ENCODE results near the gene BICRAL. TPM values are rescaled to one million over a fixed set of nuclear protein-coding genes. Genes with fewer than 3 reads are reported as not detected.
A peak's percentile ranks its signal among the peaks of the same experiment; 100 is the strongest.

BICRAL gene
- total RNA-seq, 1 experiment from 2014 or later: 9.7 TPM

GRCh38 chr6:42890311-42891198, 108.7 kb downstream of the BICRAL start (continued):
- peak; percentile 94; the same call in 1 of the 2 replicates for TF ChIP-seq ESRRA (CRISPR knock-in tag; IDR thresholded peaks at IDR 0.05; ENCODE audit: borderline replicate concordance)
- peak; percentile 98 for TF ChIP-seq HMGXB4 (CRISPR knock-in tag; IDR thresholded peaks at IDR 0.05)
- TF ChIP-seq, protein P1, sequence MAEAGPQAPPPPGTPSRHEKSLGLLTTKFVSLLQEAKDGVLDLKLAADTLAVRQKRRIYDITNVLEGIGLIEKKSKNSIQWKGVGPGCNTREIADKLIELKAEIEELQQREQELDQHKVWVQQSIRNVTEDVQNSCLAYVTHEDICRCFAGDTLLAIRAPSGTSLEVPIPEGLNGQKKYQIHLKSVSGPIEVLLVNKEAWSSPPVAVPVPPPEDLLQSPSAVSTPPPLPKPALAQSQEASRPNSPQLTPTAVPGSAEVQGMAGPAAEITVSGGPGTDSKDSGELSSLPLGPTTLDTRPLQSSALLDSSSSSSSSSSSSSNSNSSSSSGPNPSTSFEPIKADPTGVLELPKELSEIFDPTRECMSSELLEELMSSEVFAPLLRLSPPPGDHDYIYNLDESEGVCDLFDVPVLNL (CRISPR knock-in tag; IDR thresholded peaks at IDR 0.05; ENCODE audit: borderline replicate concordance, low read depth): 0 out of 2 replicates have a peak, but pooled peaks have one; percentile 54
- TF ChIP-seq MXD4 (CRISPR knock-in tag; IDR thresholded peaks at IDR 0.05; ENCODE audit: borderline replicate concordance): no peak
- TF ChIP-seq ZNF416 (CRISPR knock-in tag; IDR thresholded peaks at IDR 0.05): peak; percentile 98
- peak; percentile 96 for TF ChIP-seq EMX1 (CRISPR knock-in tag; IDR thresholded peaks at IDR 0.05)
- TF ChIP-seq, protein P2, sequence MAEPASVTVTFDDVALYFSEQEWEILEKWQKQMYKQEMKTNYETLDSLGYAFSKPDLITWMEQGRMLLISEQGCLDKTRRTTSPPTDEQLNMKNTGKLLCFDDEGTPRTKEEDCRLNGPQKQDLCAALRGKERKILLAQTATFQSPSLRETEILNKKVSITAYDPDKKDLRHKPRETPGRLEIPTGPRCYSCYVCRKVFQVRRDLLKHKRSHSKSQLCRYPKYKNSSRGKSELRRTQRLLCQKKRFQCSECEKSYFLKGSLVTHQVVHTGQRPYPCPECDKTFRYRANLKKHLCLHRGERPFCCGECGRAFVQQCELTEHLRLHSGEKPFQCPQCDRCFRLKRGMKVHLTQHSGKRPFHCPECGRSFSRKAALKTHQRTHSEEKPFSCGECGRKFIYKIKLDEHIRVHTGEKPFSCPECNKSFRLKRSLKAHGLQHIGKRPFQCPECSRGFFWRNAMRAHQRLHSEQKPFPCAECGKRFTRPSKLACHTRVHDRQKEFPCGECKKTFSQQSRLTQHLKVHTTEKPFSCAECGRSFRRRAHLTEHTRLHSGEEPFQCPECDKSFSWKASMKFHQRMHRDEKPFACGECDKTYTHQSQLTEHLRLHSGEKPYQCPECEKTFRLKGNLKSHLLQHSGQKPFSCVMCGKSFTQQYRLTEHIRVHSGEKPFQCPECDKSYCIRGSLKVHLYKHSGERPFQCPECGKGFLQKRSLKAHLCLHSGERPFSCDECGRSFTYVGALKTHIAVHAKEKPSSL (CRISPR knock-in tag; conservative IDR thresholded peaks at IDR 0.05): peak; percentile 82
- peak; percentile 74 for TF ChIP-seq TEAD1 (CRISPR knock-in tag; IDR thresholded peaks at IDR 0.05)
- peak; percentile 96 for TF ChIP-seq MYBL2 (CRISPR knock-in tag; IDR thresholded peaks at IDR 0.05)
- TF ChIP-seq, protein P3, sequence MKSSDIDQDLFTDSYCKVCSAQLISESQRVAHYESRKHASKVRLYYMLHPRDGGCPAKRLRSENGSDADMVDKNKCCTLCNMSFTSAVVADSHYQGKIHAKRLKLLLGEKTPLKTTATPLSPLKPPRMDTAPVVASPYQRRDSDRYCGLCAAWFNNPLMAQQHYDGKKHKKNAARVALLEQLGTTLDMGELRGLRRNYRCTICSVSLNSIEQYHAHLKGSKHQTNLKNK (CRISPR knock-in tag; IDR thresholded peaks at IDR 0.05): peak; percentile 87
- TF ChIP-seq, protein P4, sequence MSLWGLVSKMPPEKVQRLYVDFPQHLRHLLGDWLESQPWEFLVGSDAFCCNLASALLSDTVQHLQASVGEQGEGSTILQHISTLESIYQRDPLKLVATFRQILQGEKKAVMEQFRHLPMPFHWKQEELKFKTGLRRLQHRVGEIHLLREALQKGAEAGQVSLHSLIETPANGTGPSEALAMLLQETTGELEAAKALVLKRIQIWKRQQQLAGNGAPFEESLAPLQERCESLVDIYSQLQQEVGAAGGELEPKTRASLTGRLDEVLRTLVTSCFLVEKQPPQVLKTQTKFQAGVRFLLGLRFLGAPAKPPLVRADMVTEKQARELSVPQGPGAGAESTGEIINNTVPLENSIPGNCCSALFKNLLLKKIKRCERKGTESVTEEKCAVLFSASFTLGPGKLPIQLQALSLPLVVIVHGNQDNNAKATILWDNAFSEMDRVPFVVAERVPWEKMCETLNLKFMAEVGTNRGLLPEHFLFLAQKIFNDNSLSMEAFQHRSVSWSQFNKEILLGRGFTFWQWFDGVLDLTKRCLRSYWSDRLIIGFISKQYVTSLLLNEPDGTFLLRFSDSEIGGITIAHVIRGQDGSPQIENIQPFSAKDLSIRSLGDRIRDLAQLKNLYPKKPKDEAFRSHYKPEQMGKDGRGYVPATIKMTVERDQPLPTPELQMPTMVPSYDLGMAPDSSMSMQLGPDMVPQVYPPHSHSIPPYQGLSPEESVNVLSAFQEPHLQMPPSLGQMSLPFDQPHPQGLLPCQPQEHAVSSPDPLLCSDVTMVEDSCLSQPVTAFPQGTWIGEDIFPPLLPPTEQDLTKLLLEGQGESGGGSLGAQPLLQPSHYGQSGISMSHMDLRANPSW (CRISPR knock-in tag; conservative IDR thresholded peaks at IDR 0.05; ENCODE audit: low read depth): peak; percentile 54; the same call in 1 of the 2 replicates
- peak; percentile 87; the same call in 1 of the 2 replicates for TF ChIP-seq TCF7 (CRISPR knock-in tag; IDR thresholded peaks at IDR 0.05; ENCODE audit: low read depth)
- TF ChIP-seq GABPB1 (CRISPR knock-in tag; IDR thresholded peaks at IDR 0.05): peak; percentile 86
- TF ChIP-seq NFATC4 (CRISPR knock-in tag; IDR thresholded peaks at IDR 0.05): peak; percentile 94
- 0 out of 2 replicates have a peak, but pooled peaks have one; percentile 72 for TF ChIP-seq JUN (CRISPR knock-in tag; IDR thresholded peaks at IDR 0.05)
- no peak for TF ChIP-seq ZNF423 (CRISPR knock-in tag; IDR thresholded peaks at IDR 0.05)
- TF ChIP-seq NR3C1 (CRISPR knock-in tag; conservative IDR thresholded peaks at IDR 0.05; ENCODE audit: low read depth): peak; percentile 90; the same call in 1 of the 2 replicates
- TF ChIP-seq, protein P5, sequence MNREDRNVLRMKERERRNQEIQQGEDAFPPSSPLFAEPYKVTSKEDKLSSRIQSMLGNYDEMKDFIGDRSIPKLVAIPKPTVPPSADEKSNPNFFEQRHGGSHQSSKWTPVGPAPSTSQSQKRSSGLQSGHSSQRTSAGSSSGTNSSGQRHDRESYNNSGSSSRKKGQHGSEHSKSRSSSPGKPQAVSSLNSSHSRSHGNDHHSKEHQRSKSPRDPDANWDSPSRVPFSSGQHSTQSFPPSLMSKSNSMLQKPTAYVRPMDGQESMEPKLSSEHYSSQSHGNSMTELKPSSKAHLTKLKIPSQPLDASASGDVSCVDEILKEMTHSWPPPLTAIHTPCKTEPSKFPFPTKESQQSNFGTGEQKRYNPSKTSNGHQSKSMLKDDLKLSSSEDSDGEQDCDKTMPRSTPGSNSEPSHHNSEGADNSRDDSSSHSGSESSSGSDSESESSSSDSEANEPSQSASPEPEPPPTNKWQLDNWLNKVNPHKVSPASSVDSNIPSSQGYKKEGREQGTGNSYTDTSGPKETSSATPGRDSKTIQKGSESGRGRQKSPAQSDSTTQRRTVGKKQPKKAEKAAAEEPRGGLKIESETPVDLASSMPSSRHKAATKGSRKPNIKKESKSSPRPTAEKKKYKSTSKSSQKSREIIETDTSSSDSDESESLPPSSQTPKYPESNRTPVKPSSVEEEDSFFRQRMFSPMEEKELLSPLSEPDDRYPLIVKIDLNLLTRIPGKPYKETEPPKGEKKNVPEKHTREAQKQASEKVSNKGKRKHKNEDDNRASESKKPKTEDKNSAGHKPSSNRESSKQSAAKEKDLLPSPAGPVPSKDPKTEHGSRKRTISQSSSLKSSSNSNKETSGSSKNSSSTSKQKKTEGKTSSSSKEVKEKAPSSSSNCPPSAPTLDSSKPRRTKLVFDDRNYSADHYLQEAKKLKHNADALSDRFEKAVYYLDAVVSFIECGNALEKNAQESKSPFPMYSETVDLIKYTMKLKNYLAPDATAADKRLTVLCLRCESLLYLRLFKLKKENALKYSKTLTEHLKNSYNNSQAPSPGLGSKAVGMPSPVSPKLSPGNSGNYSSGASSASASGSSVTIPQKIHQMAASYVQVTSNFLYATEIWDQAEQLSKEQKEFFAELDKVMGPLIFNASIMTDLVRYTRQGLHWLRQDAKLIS (CRISPR knock-in tag; IDR thresholded peaks at IDR 0.05; ENCODE audit: borderline replicate concordance): peak; percentile 99
- peak; percentile 97 for TF ChIP-seq PRRX2 (CRISPR knock-in tag; IDR thresholded peaks at IDR 0.05)
- TF ChIP-seq, protein P6, sequence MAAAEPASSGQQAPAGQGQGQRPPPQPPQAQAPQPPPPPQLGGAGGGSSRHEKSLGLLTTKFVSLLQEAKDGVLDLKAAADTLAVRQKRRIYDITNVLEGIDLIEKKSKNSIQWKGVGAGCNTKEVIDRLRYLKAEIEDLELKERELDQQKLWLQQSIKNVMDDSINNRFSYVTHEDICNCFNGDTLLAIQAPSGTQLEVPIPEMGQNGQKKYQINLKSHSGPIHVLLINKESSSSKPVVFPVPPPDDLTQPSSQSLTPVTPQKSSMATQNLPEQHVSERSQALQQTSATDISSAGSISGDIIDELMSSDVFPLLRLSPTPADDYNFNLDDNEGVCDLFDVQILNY (CRISPR knock-in tag; IDR thresholded peaks at IDR 0.05): peak; percentile 86
- TF ChIP-seq SOX15 (CRISPR knock-in tag; IDR thresholded peaks at IDR 0.05): no peak
- no peak for TF ChIP-seq GRHL2 (CRISPR knock-in tag; IDR thresholded peaks at IDR 0.05; ENCODE audit: insufficient replicate concordance, severe bottlenecking)
- TF ChIP-seq MLX (CRISPR knock-in tag; IDR thresholded peaks at IDR 0.05): 0 out of 2 replicates have a peak, but pooled peaks have one; percentile 21

Measured in WTC11 (cell line).